NCI-H128 (cell line): Measurements from ENCODE around the gene NCCRP1.
"Not testable (repeated sequence)": the region's sequence is repeated elsewhere in the genome, so short reads cannot be mapped to it uniquely, and the experiment has no call there.

ENCODE experiments used
- DNase-seq: peaks from one replicate; lab custom pipeline; 2025; ENCODE audit not compliant: unreplicated experiment; lab: John Stamatoyannopoulos, UW

Gene NCCRP1

DNA sequence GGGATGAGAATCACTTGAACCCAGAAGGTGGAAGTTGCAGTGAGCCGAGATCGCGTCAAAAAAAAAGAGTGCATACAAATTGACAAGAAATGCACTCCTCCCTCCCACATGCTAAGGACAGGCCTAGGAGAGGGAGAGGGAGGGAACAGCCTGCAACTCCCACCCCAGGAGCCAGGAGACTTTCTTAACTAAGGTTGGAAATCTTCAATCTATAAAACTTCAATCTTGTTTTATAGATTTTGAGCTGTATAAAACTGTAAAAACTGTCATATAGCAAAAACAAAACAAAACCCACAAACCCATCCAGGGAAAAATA is 8.6 kb downstream of the NCCRP1 start:
- no peak for DNase-seq

DNA sequence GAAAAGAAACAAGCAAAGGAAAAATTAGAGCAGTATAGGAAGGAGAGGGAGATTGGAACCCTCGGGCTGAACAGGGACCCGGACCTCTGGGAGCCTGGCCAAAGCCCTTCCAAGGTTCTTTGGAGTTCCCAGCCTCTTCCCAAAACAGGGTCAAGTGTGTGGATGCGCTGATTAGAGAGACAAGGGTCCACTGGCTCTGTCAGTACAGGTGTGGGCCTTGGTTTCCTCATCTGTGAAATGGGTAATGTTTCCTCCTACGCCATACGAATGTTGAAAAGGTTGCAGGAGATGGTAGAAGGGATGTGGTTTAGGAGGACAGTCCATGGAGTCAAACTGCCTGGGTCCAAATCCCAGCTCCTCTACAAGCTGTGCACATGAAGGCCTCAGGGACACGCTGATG is 9.4 kb downstream of the NCCRP1 start:
- no peak for DNase-seq

DNA sequence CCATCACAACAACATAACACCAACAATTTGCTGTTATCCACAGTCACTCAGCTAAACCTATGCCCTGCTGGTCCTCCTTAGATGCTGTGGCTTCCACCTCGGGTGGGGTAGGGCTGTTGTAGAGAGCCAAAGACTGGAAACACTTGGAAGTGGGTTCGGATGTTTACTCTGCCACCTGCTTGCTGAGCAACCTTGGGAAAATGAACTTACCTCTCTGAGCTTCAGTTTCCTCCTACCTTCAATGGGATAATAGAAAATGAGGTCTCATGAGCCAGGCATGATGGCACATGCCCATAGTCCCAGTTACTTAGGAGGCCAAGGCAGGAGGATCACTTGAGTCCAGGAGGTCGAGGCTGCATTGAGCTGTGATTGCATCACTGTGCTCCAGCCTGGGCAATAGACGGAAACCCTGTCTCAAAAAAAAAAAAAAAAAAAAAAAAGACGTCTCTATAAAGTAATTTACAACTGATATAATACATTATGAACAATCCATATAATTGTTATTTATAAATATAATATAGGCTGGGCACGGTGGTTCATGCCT is 10.6 kb downstream of the NCCRP1 start:
- DNase-seq = no peak

DNA sequence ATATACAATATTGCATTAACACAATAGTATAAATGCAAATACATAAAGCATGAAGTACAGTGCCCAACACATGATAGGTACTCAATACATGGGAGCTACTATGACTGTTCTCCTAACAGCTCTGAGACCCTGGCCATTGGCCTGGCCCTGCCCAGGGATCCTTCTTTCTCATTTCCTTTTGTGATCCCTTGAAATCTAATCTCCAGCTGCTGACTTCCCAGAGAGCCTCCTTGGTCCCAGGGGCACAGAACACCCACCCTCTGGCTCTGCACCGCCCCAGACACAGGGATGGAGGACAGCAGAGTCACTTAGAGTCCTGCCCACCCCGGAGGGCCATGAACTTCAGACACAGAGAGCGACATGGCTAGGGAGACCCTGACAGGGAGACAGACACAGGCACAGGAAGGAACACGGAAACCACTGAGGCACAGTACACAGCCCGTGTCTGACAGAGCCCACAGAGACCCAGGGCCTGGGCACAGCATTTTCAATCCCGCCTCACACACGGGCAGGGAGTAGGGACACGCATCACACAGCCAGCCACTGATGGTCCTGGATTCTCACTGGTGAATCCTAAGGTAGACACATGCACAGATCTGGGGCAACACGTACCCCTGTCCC is 11.5 kb downstream of the NCCRP1 start:
- no peak for DNase-seq

DNA sequence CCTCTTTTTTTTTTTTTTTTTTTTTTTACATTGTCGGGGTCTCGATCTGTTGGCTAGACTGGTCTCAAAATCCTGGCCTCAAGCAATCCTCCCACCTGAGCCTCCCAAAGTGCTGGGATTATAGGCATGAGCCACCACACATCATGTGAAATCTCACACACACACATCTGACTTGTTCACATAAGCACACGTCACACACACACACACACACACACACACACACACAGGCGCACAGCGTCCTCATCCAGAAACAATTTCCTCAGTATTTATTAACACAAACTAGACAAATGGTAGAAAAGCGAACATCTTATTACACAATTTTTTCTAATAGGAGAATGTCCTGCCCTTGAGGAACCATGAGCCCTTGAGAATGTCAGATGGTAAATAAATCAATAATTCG is 12.4 kb downstream of the NCCRP1 start:
- no peak for DNase-seq

DNA sequence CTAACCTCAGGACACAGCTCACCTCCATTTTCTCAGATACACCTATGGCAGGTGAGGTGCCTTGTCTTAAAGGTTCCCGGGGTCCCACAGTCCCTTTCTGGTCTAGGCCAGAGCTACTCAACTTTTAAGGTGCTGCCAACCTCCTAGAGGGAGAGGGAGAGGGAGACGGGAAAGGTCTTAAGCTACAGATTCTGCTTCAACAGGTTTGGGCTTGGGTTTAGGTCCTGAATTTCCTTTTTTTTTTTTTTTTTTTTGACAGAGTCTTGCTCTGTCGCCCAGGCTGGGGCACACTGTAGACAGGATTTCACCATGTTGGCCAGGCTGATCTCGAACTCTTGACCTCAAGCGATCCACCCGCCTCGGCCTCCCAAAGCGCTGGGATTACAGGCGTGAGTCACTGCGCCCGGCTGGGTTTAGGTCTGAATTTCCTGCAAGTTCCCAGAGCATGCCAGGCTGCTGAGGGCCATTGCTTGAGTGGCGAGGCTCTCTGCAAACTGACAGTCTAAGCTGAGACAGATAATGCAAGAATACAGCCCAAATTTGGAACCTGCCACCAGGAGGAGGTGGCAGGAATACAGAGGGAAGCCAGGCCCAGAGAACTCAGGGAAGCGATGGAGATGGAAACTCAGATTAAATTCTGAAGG is 15.1 kb downstream of the NCCRP1 start:
- no peak for DNase-seq

DNA sequence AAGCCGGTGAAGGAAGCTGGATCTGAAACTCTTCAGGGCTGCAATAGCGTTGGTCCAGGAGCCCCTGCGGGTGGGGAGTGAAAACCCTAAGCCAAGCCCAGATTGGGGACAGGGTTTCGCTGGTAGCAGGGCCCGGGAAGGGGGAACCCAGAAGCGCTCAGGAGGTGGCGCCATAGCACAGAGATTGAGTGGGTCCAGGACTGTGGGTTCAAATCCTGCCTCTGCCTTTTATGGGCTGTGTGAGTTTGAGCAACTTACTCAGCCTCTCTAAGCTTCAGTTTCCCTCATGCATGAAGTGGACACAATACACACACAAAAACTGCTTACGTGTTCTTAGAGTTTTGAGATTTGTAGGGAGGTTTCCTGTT is 15.6 kb downstream of the NCCRP1 start:
- no peak for DNase-seq

DNA sequence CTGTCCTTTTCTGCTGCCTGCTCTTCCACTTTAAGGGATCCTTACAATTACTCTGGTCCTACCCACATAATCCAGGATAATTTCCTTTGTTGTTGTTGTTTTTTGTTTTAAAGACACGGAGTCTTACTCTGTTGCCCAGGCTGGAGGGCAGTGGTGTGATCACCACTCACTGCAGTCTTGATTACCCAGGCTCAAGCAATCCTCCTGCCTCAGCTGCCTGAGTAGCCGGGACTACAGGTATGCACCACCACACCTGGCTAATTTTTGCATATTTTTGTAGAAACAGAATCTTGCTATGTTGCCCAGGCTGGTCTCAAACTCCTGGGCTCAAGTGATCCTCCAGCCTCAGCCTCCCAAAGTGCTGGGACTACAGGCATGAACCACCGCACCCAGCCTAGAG is 18.6 kb downstream of the NCCRP1 start:
- not testable (repeated sequence) for DNase-seq

DNA sequence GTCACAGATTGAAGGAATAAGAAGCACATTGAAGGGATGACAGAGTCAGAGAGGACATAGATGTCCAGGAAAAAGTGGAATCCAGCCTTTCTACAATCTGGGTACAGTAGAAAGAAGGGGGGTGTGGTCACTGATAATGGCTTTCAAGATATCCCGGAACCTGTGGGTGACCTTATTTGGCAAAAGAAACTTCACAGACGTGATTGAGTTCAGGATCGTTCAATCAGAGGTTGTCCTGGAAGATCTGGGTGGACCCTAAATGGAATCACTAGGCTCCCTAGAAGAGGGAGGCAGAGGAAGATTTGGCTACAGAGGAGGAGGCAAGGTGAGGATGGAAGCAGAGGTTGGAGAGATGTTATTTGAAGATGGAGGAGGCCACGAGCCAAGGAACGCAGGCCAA is 20.3 kb downstream of the NCCRP1 start:
- no peak for DNase-seq

DNA sequence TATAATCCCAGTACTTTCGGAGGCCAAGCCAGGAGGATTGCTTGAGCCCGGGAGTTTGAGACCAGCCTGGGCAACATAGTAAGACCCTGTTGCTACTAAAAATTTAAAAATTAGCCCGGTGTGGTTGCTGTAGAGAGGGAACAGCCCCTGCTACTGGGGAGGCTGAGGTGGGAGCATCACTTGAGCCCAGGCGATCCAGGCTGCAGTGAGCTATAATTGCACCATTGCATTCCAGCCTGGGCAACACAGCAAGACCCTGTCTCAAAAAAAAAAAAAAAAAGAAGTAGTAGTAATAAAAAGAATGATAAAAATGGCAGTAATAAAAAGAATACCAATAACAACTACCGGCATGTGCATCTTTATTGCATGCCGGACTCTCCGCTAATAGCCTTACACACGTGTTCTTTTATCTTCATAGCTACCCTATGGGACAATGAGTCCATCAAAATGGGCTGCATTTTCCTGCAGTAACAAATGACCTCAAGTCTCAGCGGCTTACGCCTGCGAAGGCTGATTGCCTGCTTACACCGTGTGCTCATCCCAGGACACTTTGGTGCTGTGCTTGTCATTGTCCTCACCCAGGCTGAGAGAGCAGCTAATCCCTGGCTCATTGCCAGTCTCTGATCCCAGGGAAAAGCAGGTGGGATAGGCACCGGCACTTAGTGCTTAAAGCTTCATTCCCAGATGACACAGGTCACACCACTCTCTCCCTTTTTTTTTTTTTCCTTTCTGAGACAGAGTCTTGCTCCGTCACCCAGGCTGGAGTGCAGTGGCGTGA is 21.7 kb downstream of the NCCRP1 start:
- DNase-seq = no peak

DNA sequence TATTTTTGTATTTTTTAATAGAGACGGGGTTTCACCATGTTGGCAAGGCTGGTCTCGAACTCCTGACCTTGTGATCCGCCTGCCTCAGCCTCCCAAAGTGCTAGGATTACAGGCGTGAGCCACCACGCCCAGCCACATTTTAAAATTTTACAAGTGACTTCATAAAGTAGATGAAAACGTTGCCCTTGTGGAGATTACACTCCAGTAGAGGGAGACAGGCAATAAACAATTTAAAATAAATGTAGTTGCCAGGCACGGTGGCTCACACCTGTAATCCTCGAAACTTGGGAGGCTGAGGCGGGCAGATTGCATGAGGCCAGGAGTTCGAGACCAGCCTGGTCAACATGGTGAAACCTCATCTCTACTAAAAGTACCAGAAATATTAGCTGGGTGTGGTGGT is 22.3 kb downstream of the NCCRP1 start:
- DNase-seq = not testable (repeated sequence)

DNA sequence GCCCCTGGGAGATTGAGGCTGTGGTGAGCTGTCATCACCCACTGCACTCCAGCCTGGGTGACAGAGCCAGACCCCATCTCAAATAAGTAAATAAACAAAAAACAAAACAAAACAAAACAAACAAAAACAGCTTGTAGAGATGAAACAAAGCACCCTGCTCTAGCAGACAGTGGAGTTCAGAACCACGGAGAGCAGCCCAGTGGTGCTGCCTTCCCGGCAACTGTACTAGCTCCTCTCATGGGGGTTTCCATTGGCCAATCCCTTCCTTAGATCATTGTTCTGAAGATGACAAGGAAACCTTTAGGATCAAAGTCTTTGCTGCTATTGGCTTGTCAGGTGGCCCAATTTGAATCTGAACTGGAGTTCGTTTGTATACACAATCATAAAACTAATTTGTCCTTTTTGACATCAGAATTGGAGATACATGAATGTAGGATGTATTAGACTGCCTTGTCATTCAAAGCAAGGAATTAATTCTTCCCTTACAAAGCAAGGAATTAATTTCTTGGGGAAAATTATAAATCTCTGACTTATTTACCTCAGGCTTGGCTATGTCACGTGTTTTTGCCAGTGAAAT is 27.0 kb downstream of the NCCRP1 start:
- no peak for DNase-seq

DNA sequence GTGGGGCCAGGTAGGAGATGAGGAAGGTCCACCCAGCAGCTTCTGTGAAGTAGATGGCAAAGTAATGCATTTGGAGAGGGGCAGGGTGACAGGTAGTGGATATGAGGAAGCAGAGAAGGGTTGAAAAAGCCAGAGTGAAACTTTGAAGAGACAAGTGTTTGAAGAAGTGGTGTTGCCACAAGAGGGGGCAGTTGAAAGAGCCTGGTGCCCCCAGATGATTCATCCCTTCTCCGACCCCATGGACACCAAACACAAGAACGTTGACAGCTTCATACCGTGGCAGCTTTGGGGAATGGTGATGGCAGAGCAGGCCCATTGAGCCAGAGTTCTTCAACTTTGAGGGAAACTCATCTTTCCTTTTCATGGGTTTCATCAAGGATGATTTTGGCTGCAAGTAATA is 28.1 kb downstream of the NCCRP1 start:
- DNase-seq = no peak

DNA sequence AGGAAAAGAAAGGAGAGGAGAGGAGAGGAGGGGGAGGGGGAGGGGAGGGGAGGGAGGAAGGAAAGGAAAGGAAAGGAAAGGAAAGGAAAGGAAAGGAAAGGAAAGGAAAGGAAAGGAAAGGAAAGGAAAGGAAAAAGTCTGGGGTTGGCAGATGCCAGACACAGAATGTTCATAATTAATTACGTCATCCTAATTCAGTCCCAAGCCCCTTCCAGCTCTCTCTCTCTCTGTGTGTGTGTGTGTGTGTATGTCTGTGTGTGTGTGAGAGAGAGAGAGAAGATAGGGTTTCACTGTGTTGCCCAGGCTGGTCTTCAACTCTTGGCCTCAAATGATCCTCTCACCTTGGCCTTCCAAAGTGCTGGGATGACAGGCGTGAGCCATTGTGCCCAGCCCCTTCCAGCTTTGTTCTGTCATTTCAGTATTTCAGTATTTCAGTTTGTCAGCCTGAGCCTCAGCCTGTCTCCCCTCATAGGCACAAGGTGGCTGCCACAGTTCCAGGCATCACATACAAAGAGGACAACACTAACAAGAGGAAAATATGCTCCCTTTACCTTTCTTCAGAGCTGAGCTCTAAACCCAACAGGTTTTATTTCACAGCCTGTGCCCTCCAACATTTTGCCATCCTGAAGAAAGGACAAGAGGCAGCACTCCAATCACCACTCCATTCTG is 33.5 kb downstream of the NCCRP1 start:
- no peak for DNase-seq

DNA sequence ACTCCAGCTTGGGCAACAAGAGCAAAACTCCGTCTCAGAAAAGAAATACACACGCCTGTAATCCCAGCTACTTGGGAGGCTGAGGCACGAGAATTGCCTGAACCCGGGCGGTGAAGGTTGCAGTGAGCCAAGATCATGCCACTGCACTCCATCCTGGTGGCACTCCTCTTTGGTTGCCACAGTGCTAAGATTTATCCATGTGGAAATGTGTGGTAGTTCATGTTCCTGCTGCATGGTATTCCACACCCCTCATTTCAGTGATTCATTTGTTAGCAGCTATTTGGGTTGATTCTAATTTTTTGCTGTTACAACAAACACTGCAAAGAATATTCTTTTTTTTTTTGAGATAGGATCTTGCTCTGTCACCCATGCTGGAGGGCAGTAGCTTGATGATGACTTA is 35.9 kb downstream of the NCCRP1 start:
- no peak for DNase-seq

DNA sequence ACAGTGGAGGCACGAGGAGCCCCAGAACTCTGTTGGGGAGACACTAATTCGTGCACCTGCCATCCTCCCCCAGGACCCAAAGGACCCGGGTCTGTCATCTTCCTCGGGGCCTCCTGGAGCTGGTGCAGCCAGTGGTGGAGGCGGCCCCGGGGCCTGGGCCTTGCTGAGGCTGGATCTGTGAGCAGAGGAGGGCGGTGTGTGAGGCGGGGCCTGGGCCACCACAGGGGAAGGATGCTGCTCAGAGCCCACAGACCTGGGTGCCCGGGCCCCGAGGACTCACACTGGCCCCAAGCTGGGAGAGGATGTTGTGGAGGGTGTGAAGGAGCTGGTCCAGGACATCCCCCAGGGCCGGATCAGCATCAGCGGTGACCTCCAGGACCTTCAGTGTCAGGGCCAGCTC is 39.8 kb downstream of the NCCRP1 start:
- DNase-seq = no peak

DNA sequence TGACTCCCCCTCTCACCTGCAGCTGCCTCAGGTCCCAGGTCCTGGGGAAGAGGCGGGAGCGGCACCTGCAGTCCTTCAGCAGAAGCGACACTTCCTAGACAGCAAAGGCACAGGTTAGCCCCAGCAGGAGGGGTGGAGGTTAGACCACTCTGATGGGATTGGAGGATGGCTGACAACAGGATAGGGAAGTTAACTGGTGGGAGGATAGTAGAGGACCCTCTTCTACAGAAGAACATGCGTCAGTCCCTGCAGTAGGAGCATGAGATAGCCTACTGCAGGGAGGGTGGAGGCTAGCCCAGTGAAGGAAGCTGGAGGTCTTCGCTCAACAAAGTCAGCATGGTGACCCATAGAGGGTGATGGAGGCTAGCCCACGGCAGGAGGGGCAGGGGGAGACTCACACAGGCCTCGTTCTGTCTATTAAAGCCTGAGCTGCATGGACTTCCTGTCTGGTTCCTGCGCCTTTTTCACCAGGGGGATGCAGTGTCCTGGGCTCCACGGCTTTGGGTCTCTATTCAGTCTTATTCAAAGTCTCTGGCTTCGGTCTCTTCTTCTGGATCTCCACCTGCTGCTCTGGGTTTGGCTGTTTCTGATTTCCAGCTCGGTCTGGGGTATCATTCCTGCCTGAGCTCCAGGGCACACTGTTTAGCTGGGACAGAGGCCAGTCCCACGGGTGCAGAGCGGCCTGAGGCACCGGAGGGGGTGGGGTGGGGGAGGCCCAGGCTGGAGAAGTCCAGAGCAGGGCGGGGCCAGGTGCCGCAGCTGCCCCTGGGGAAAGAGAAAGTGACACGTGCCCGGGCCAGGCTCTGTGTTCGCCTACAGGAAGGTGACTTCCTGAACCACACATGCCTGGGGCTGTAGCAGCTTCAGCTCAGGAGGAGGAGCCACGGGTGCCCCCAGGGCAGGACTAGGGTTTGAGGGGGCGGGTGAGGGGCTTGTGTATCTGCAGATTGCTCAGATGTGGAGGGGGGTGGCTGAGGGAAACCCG is 40.7 kb downstream of the NCCRP1 start:
- no peak for DNase-seq

DNA sequence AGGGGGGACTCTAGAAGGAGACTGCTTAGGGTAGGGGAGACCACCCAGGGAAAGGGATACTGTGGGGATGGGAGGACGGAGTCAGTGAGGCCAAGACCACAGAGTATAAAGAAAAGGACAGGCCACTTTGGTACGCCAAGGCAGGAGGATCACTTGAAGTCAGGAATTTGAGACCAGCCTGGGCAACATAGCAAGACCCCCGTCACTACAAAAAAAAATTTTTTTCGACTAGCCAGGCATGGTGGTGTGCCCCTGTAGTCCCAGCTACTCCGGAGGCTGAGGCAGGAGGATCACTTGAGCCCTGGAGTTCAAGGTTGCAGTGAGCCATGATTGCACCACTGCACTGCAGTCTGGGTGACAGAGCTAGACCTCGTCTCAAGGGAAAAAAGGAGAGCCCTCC is 41.4 kb downstream of the NCCRP1 start:
- no peak for DNase-seq

DNA sequence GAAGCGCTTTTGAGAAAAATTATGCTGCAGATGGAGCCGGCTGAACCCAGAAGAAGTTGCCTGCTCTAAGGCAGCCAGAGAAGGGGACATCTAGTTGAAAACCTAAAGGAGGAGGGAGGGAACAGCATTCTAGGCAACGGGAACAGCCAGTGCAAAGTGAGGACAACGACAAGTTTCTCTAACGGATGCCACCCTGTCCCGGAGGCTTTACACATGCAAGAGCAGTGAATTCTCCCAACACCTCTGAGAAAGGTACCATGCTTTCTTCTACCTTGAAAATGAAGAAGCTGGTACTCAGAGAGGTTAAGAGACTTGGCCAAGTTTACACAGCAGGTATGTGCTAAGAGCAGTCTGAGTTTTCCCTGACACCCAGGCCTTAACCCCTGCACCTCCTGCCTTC is 42.2 kb downstream of the NCCRP1 start:
- no peak for DNase-seq

DNA sequence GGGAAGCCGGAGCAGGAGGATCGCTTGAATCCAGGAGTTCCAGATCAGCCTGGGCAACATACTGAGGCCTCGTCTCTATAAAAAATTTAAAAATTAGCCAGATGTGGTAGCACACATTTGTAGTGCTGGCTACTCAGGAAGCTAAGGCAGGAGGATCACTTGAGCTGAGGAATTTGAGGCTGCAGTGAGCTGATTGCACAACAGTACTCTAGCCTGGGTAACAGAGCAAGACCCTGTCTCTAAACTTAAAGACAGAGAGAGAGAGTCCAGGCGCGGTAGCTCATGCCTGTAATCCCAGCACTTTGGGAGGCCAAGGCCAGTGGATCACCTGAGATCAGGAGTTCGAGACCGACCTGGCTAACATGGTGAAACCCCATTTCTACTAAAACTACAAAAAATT is 43.7 kb downstream of the NCCRP1 start:
- DNase-seq = no peak
